Heart right ventricle (tissue), 16 donors: ENCODE measurements around the gene PREX1. TPM values are rescaled to one million over a fixed set of nuclear protein-coding genes. Genes with fewer than 3 reads are reported as not detected.

Experiments used
- ATAC-seq, 8 donors: fragments of 200-7000 bp; cut with Tn5 transposase; one replicate each; pipeline ENCODE4 v1.9.1; 2020; ENCODE audit warnings: mild to moderate bottlenecking in 8 of 8, moderate library complexity in 8 of 8, moderate number of reproducible peaks in 1 of 8
- DNase-seq, 2 donors: peaks; one replicate each; pipeline ENCODE4 v3.0.0-alpha.2; 2020
- H3K27ac ChIP-seq, 10 donors: fragments of 200-600 bp; sonication (generic) in 2 of 10; one replicate each; pipeline versions ENCODE4 v1.5.0 to v1.8.0; 2020 to 2022; ENCODE audit warnings: mild to moderate bottlenecking in 3 of 10
- H3K27me3 ChIP-seq, 7 donors: fragments of 200-600 bp; one replicate each; pipeline ENCODE4 v1.8.0; 2021 to 2022; ENCODE audit warnings: mild to moderate bottlenecking in 2 of 7
- H3K36me3 ChIP-seq, 9 donors: fragments of 200-600 bp; sonication (generic) in 1 of 9; one replicate each; pipeline versions ENCODE4 v1.5.0 to v1.8.0; 2020 to 2022; ENCODE audit warnings: mild to moderate bottlenecking in 2 of 9
- H3K4me1 ChIP-seq, 9 donors: fragments of 200-600 bp; sonication (generic) in 1 of 9; one replicate each; pipeline versions ENCODE4 v1.5.0 to v1.8.0; 2020 to 2022; ENCODE audit warnings: mild to moderate bottlenecking in 4 of 9
- H3K4me3 ChIP-seq, 10 donors: fragments of 200-600 bp; sonication (generic) in 2 of 10; one replicate each; pipeline versions ENCODE4 v1.5.0 to v1.8.0; 2020 to 2022; ENCODE audit warnings: mild to moderate bottlenecking in 7 of 10, moderate library complexity in 2 of 10
- H3K9me3 ChIP-seq, 11 donors: fragments of 200-600 bp in 10 of 11; sonication (generic) in 2 of 11; one replicate each; pipeline versions ENCODE4 v1.5.0 to v1.8.0; 2013 to 2022; ENCODE audit warnings: mild to moderate bottlenecking in 2 of 11, control low read depth in 1 of 11, moderate library complexity in 1 of 11
- WGBS, 2 donors: extraction: QIAGEN DNeasy Blood & Tissue Kit; methylation state at CpG; one replicate each; pipeline ENCODE4 v1.1.7; 2013; ENCODE audit warnings: inconsistent platforms in 1 of 2; 5-methylcytosine and 5-hydroxymethylcytosine counted together
- intact Hi-C, 10 donors: fragments of 100-400 bp; cut with DNase I; formaldehyde crosslinking; loops; one replicate each; pipeline versions ENCODE4 v1.11.1 to v1.14.2; 2022
- polyA plus RNA-seq, 2 donors: library from polyadenylated mRNA; stranded (reverse); fragments of 200-250 nt; gene quantifications; one replicate each; pipeline ENCODE4 v1.2.3, GENCODE V29; 2013
- total RNA-seq, 10 donors: library from RNA; stranded (reverse); fragmentation: NEBNext Ultra II Directional in 3 of 10; extraction: Animal tissue kit (Norgen Biotek cat#: 25700) in 3 of 10; gene quantifications; one replicate each; pipeline versions ENCODE4 v1.2.1 to v1.2.4, GENCODE V29; 2021 to 2023
- TF ChIP-seq, protein P1 (sequence below), 9 donors: fragments of 200-600 bp; sonication (generic) in 2 of 9; IDR thresholded peaks; one replicate each; pipeline versions ENCODE4 v1.5.0 to v1.8.0; 2021 to 2022; ENCODE audit warnings: antibody characterized with exemption in 9 of 9, mild to moderate bottlenecking in 5 of 9, moderate library complexity in 1 of 9
- donor health status: Arrhythmogenic right ventricular cardiomyopathy.
- donor health status: ischemic (EF 13 %, LVEDD 7.1; RV severe dilation, severe dysfunction).
- donor health status: healthy with polysubstance abuse.
- donor health status: DM: no; HTN: yes; CAD: no.
- donor health status: DM: no; HTN: no; CAD: no.
- donor health status: ischemic (EF 25% LVEDD 6.9; RV normal size, moderate dysfunction).
- donor health status: ischemic (EF 25% LVEDD 5.7; RV mildly dilated, moderate dysfunction).
- donor health status: healthy.
- donor health status: DM: yes; HTN: yes; CAD: no.
- donor health status: Ischemic cardiomyopathy.
- donor health status: ischemic (EF 35%, LVEDD 5.7; RV mildly dilated, moderate dysfunction).
- donor health status: nonischemic (EF 11% LVEDD 7.7; RV severe dilation, severe dysfunction).
- donor health status: DM: yes; HTN: yes; CAD: no.
- donor health status: PGD.
- donor health status: ischemic (EF 29% LVEDD 5.4; RV normal size, mild dysfunction).
- donor health status: nonischemic (EF 23%, LVEDD 6.1; RV moderate dilation, normal function).

The PREX1 gene
- total and polyA plus RNA-seq, 12 donors = 4.6 to 23.4 (median 8.8) TPM

DNA sequence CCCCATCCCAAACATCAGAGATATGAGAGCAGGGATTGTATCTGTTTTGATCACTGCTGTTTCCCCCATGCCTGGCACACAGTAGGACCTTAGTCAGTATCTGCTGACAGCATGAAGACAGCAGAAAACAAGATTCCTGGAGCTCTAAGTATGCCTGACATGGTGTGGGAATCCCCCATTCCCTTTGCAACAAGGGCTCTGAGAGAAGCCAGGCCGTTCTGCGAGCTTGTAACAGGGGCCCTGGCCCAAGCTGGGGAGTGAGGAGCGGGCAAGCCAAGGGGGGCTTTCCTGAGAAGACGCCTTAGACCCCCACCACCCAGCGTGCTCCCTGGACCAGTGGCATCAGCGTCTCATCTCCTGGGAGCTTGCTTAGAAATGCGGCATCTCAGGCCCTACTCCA is 25.2 kb downstream of the PREX1 start:
- Histone ChIP-seq H3K27ac (no peak overlapping the region), H3K4me3 (no peak overlapping the region)
- 95 to 97% methylated on average over 7 of the region's 7 CpGs for WGBS, 2 donors

DNA sequence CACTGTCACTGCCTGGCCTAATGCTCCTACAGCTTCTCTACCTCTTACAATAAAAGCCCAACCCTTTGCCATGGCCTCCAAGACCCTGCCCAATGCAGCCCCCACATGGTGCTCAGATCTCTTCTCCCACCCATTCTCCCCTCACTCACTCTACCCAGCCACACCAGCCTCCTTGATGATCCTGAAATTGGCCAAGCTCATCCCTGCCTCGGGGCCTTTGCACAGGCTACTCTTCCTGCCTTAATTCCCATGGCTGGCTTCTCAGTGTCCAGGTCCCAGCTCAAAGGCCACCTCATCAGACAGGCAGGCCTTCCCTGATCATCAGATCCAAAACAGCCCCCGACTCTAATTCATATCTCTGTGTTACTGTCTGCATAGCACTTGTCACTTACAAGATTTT is 25.6 kb downstream of the PREX1 start:
- 67 to 93% methylated on average over 2 of the region's 2 CpGs for WGBS, 2 donors
- H3K27ac ChIP-seq = no peak overlapping the region
- TF ChIP-seq, protein P1, sequence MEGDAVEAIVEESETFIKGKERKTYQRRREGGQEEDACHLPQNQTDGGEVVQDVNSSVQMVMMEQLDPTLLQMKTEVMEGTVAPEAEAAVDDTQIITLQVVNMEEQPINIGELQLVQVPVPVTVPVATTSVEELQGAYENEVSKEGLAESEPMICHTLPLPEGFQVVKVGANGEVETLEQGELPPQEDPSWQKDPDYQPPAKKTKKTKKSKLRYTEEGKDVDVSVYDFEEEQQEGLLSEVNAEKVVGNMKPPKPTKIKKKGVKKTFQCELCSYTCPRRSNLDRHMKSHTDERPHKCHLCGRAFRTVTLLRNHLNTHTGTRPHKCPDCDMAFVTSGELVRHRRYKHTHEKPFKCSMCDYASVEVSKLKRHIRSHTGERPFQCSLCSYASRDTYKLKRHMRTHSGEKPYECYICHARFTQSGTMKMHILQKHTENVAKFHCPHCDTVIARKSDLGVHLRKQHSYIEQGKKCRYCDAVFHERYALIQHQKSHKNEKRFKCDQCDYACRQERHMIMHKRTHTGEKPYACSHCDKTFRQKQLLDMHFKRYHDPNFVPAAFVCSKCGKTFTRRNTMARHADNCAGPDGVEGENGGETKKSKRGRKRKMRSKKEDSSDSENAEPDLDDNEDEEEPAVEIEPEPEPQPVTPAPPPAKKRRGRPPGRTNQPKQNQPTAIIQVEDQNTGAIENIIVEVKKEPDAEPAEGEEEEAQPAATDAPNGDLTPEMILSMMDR (IDR thresholded peaks at IDR 0.05) = no peak
- H3K27me3 ChIP-seq = no peaks in the 10 kb centered on the region
- H3K4me3 ChIP-seq = no peak overlapping the region
- peaks cover 0 to 9% (median 0%) of the 10 kb centered on the region in 11 donors for H3K9me3 ChIP-seq
- no peak for DNase-seq
- H3K36me3 ChIP-seq = peaks cover 0 to 12% (median 0%) of the 10 kb centered on the region in 9 donors
- intact Hi-C loops = no loop called here
- peaks cover 10 to 74% (median 38%) of the 10 kb centered on the region in 9 donors for H3K4me1 ChIP-seq
- no peak for ATAC-seq

More for the DNA sequence above, 25.2 kb downstream of the PREX1 start:
- no peaks in the 10 kb centered on the region for H3K27me3 ChIP-seq
- peaks cover 0 to 17% (median 0%) of the 10 kb centered on the region in 9 donors for H3K36me3 ChIP-seq
- peaks cover 0 to 13% (median 0%) of the 10 kb centered on the region in 11 donors for H3K9me3 ChIP-seq
- DNase-seq (no peak), ATAC-seq (no peak)
- peaks cover 10 to 74% (median 38%) of the 10 kb centered on the region in 9 donors for H3K4me1 ChIP-seq
- TF ChIP-seq, protein P1 (IDR thresholded peaks at IDR 0.05) = no peak
- intact Hi-C loops = no loop called here

DNA sequence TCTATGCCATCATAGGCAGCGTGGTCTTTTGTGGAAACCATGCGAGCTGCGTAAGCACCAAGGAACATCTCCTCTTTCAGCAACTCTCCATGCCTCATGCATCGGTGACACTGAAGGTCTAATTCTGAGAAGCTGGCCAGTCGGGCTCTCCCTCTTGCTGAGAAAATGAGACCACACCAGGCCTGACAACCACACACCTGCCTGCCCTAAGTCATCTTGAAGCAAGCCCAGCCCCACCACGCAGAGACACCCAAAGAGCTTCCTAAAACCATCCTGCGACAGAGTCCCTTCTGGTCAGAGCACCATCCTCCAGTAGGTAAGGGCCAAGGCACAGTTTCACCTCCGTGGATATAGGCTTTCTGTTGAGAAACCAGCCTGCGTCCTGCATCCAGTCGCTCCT is 26.6 kb downstream of the PREX1 start:
- Histone ChIP-seq H3K36me3 (peaks cover 0 to 9% (median 0%) of the 10 kb centered on the region in 9 donors), H3K27me3 (no peaks in the 10 kb centered on the region), H3K9me3 (no peaks in the 10 kb centered on the region), H3K27ac (no peak overlapping the region), H3K4me3 (no peak overlapping the region), H3K4me1 (peaks cover 10 to 78% (median 38%) of the 10 kb centered on the region in 9 donors)
- intact Hi-C loops = no loop called here
- DNase-seq = no peak
- TF ChIP-seq, protein P1 (IDR thresholded peaks at IDR 0.05) = no peak
- ATAC-seq = no peak
- WGBS, 2 donors = 94 to 95% methylated on average over 10 of the region's 10 CpGs

DNA sequence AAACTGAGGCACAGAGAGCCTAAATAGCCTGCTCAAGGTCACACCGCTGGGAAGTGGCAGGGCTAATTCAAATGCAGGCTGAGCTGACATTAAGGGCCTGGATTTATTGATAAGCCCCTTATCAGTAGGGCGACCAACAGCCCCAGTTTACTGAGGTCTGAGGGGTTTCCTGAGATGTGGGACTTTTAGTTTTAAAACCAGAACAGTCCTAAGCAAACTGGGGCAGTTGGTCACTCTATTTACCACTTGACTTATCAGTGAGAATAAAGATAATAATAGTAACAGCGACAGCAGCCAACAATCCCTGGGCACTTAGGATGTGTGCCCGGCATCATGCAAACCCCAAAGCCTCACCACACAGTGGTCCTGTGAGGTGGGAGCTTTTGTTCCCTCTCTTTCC is 27.6 kb downstream of the PREX1 start:
- ATAC-seq = peak; percentile 39 to 85 (median 63)
- intact Hi-C loops = no loop called here
- Histone ChIP-seq H3K27ac (peak overlapping the region in 1 of 10 donors; percentile 10), H3K9me3 (no peaks in the 10 kb centered on the region), H3K36me3 (peaks cover 0 to 9% (median 0%) of the 10 kb centered on the region in 9 donors), H3K4me3 (no peak overlapping the region), H3K4me1 (peaks cover 4 to 78% (median 30%) of the 10 kb centered on the region in 9 donors), H3K27me3 (no peaks in the 10 kb centered on the region)
- DNase-seq = no peak
- TF ChIP-seq, protein P1 (IDR thresholded peaks at IDR 0.05) = no peak
- 40 to 60% methylated on average over 4 of the region's 4 CpGs for WGBS, 2 donors
